Calu3 (cell line): ENCODE results near the gene NOP10. TPM values are rescaled to one million over a fixed set of nuclear protein-coding genes. Genes with fewer than 3 reads are reported as not detected.

ENCODE experiments used
- BruUV-seq: library from RNA; stranded (reverse); fragments of 400-500 nt; replicated peaks from 2 replicates; lab custom pipeline; 2021; lab: Mats Ljungman, UMichigan
- CTCF ChIA-PET: fragments of 300-600 bp; sonication (Branson Sonifier 250); formaldehyde crosslinking; loops from one replicate; lab custom pipeline; 2022; ENCODE audit warnings: antibody characterized with exemption; lab: Charles Lee
- DNase-seq: peaks from one replicate; pipeline ENCODE4 v3.0.0; 2022
- H3K27ac Mint-ChIP-seq: one replicate; pipeline ENCODE4 v1.8.0; 2022; ENCODE audit warnings: mixed read lengths; ENCODE audit not compliant: unreplicated experiment
- H3K27me3 Mint-ChIP-seq: one replicate; pipeline ENCODE4 v1.8.0; 2022; ENCODE audit warnings: mixed read lengths; ENCODE audit not compliant: unreplicated experiment
- H3K36me3 Mint-ChIP-seq: one replicate; pipeline ENCODE4 v1.8.0; 2022; ENCODE audit warnings: mild to moderate bottlenecking, moderate library complexity, mixed read lengths; ENCODE audit not compliant: insufficient read depth, unreplicated experiment
- H3K4me1 Mint-ChIP-seq: one replicate; pipeline ENCODE4 v1.8.0; 2022; ENCODE audit warnings: mild to moderate bottlenecking, low read depth, mixed read lengths; ENCODE audit not compliant: unreplicated experiment
- H3K4me3 Mint-ChIP-seq: one replicate; pipeline ENCODE4 v1.8.0; 2022; ENCODE audit warnings: mild to moderate bottlenecking, low read depth, moderate library complexity, mixed read lengths; ENCODE audit not compliant: unreplicated experiment
- H3K9me3 Mint-ChIP-seq: one replicate; pipeline ENCODE4 v1.8.0; 2022; ENCODE audit warnings: low read depth, mixed read lengths; ENCODE audit not compliant: unreplicated experiment
- CTCF ChIP-seq: fragments of 200-600 bp; IDR thresholded peaks from one replicate; pipeline ENCODE4 v1.8.0; 2022; ENCODE audit warnings: antibody characterized with exemption; ENCODE audit not compliant: unreplicated experiment
- intact Hi-C: fragments of 100-400 bp; cut with micrococcal nuclease; formaldehyde crosslinking; loops from one replicate; pipeline ENCODE4 v1.10.0; 2022; ENCODE audit not compliant: unreplicated experiment
- total RNA-seq: library from RNA; stranded (reverse); gene quantifications from 2 replicates; pipeline ENCODE4 v1.2.3, GENCODE V29; 2022

Gene NOP10
- total RNA-seq, 1 experiment from 2014 or later: 46.0 TPM

- Mint-ChIP-seq H3K4me3 (no peak overlapping the region), H3K9me3 (no peaks in the 10 kb centered on the region), H3K4me1 (peaks cover 7% of the 10 kb centered on the region), H3K27ac (no peak overlapping the region), H3K27me3 (no peaks in the 10 kb centered on the region), H3K36me3 (peaks cover 17% of the 10 kb centered on the region)
- CTCF ChIA-PET: no interaction called here
- DNase-seq: no peak
- BruUV-seq: no TSS peak
- intact Hi-C loops: loop anchor here (10.0 kb wide), 1 partner anchor 115 kb away; the partner anchor contains the start of gene EMC4
- no peak for TF ChIP-seq CTCF
These were observed 3.0 kb downstream of the NOP10 start for GRCh38 chr15:34339946-34340345.

DNA sequence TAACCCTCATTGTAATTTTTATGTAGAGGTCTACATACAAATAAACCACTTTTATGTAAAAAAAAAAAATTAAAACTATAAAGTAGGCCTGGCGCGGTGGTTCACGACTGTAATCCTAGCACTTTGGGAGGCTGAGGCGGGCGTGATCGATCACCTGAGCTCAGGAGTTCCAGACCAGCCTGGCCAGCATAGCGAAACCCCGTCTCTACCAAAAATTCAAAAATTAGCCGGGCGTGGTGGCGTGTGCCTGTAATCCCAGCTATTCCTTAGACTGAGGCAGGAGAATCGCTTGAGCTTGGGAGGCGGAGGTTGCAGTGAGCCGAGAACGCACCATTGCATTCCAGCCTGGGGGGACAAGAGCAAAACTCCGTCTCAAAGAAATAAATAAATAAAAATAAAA, 4.6 kb downstream of the NOP10 start:
- Mint-ChIP-seq H3K9me3 (no peaks in the 10 kb centered on the region), H3K36me3 (peaks cover 17% of the 10 kb centered on the region), H3K27me3 (no peaks in the 10 kb centered on the region), H3K4me1 (peaks cover 7% of the 10 kb centered on the region), H3K4me3 (peak overlapping the region; percentile 71), H3K27ac (no peak overlapping the region)
- DNase-seq: no peak
- TF ChIP-seq CTCF: no peak
- CTCF ChIA-PET: interaction anchor here (1.4 kb wide), 1 partner anchor 30 kb away, joined by 3 read pairs; no protein-coding TSS in a partner anchor
- intact Hi-C loops: loop anchor here (10.0 kb wide), 1 partner anchor 114 kb away; the partner anchor contains the start of gene EMC4
- BruUV-seq: no TSS peak

- CTCF ChIA-PET: interaction anchor here (0.5 to 1.4 kb wide), 2 partner anchors 30 to 252 kb away, joined by 3 to 14 read pairs; no protein-coding TSS in a partner anchor
- no TSS peak for BruUV-seq
- intact Hi-C loops: loop anchor here (10.0 kb wide), 1 partner anchor 113 kb away; the partner anchor contains the start of gene EMC4
- H3K4me1 Mint-ChIP-seq: peaks cover 7% of the 10 kb centered on the region
- DNase-seq: peak; percentile 80
- H3K27me3 Mint-ChIP-seq: no peaks in the 10 kb centered on the region
- H3K4me3 Mint-ChIP-seq: peak within 1 kb of the TSS; percentile 71
- H3K36me3 Mint-ChIP-seq: peaks cover 17% of the 10 kb centered on the region
- no peak for TF ChIP-seq CTCF
- no peaks in the 10 kb centered on the region for H3K9me3 Mint-ChIP-seq
- H3K27ac Mint-ChIP-seq: peak within 1 kb of the TSS; percentile 30
These were observed 5.2 kb downstream of the NOP10 start, which contains the start of gene SLC12A6 for GRCh38 chr15:34337557-34338306. Gene SLC12A6, minus strand, starts transcription at chr15:34337781. Its CDS starts 1,101 bp downstream, at chr15:34336680.

- Mint-ChIP-seq H3K27ac (peak overlapping the region; percentile 30), H3K4me3 (peak overlapping the region; percentile 71), H3K27me3 (no peaks in the 10 kb centered on the region), H3K9me3 (no peaks in the 10 kb centered on the region), H3K4me1 (peaks cover 7% of the 10 kb centered on the region), H3K36me3 (peaks cover 16% of the 10 kb centered on the region)
- CTCF ChIA-PET: interaction anchor here (1.4 kb wide), 1 partner anchor 31 kb away, joined by 3 read pairs; no protein-coding TSS in a partner anchor
- intact Hi-C loops: loop anchor here (10.0 kb wide), 1 partner anchor 112 kb away; the partner anchor contains the start of gene EMC4
- DNase-seq: no peak
- BruUV-seq: no TSS peak
- TF ChIP-seq CTCF: no peak
These were observed 5.9 kb downstream of the NOP10 start for GRCh38 chr15:34336991-34337556.
